Measurements from ENCODE around the gene DROSHA.
"Not testable (repeated sequence)": the region's sequence is repeated elsewhere in the genome, so short reads cannot be mapped to it uniquely, and the experiment has no call there.

Gene DROSHA

DNA sequence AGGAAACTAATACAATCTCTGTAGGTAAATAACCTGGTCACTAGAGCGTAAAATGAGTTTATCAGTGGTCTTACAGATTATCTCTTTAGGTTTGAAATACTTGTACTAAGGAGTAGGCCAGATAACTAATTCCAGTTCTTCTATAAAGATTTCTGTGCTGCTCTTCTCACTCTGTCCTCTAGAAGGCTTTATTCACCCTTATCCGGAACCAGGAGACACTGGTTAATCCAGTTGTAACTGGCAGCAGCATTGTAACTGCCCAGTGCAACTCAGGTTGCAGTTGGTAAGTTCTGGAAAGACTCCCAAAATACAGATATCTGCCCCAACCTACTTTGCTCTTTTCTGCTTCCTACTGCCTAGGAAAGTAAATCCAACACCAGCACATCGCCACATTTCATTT lies 20.0 kb upstream of the DROSHA start:
- Histone ChIP-seq H2AFZ (ENCODE audit: low read depth, low read length) (no peak overlapping the region), H3K79me2 (ENCODE audit: insufficient read depth, low read length) (no peaks in the 10 kb centered on the region), H4K20me1 (ENCODE audit: insufficient read depth, low read length) (no peaks in the 10 kb centered on the region), H3K9me3 (ENCODE audit: insufficient read depth, low read length, severe bottlenecking) (no peaks in the 10 kb centered on the region), H3K4me2 (ENCODE audit: insufficient read depth, low read length) (no peak overlapping the region), H3K9ac (ENCODE audit: low read depth, low read length) (no peak overlapping the region), H3K4me3 (ENCODE audit: low read depth in 1 of 2, low read length in 2 of 2) (no peak overlapping the region), H3K36me3 (ENCODE audit: insufficient read depth, low read length) (peaks cover 55% of the 10 kb centered on the region), H3K27me3 (ENCODE audit: insufficient read depth, low read length, poor library complexity) (no peaks in the 10 kb centered on the region), H3K27ac (ENCODE audit: low read length) (no peak overlapping the region), H3K4me1 (ENCODE audit: insufficient read depth, low read length) (no peaks in the 10 kb centered on the region)
- ATAC-seq (ENCODE audit: insufficient read depth, low read depth) (no peak), DNase-seq (no peak)
- TF ChIP-seq EZH2 (IDR thresholded peaks at IDR 0.05; ENCODE audit: borderline replicate concordance, low read depth, low read length, severe bottlenecking) (no peak), CTCF (IDR thresholded peaks at IDR 0.05; ENCODE audit: borderline replicate concordance, extremely low read depth, low read length, poor library complexity, severe bottlenecking) (no peak)

DNA sequence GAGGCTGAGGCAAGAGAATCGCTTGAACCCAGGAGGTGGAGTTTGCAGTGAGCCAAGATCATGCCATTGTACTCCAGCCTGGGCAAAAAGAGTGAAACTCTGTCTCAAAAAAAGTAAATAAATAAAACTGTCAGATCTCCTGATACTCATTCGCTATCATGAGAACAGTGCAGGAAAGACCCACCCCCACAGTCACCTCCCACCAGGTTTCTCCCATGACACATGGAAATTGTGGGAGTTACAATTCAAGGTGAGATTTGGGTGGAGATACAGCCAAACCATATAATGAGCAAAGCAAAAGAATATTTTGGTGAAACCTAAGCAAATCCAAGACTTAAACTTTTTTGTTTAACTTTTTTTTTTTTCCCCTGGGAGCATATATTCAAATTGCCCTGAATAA lies 17.2 kb upstream of the DROSHA start:
- H3K27me3 ChIP-seq (ENCODE audit: insufficient read depth, low read length, poor library complexity); H3K4me2 ChIP-seq (ENCODE audit: insufficient read depth, low read length); H3K9me3 ChIP-seq (ENCODE audit: insufficient read depth, low read length, severe bottlenecking); H3K79me2 ChIP-seq (ENCODE audit: insufficient read depth, low read length); H2AFZ ChIP-seq (ENCODE audit: low read depth, low read length); H3K4me1 ChIP-seq (ENCODE audit: insufficient read depth, low read length); H3K9ac ChIP-seq (ENCODE audit: low read depth, low read length); H4K20me1 ChIP-seq (ENCODE audit: insufficient read depth, low read length); H3K4me3 ChIP-seq (ENCODE audit: low read depth in 1 of 2, low read length in 2 of 2); DNase-seq; H3K27ac ChIP-seq (ENCODE audit: low read length); ATAC-seq (ENCODE audit: insufficient read depth, low read depth): not testable (repeated sequence)
- H3K36me3 ChIP-seq (ENCODE audit: insufficient read depth, low read length) = peaks cover 58% of the 10 kb centered on the region

DNA sequence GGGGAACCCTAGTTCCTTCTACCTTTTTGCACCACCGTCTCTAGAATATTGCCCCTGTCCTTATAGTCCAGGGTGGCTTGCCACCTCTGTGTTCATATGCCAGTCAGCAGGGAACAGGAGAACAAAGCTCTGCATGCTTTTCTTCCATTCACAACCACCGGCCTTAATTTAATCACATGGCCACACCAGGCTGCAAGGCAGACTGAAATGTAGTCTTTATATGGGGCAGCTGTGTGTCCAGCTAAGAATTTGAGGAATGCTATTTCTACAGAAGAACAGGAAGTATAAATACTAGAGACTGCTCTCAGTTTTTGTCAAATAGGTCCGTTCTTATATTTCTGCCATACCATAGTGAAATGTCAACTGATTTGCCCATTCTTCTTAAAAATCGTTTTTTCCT lies 6.0 kb upstream of the DROSHA start:
- no peak for ATAC-seq (ENCODE audit: insufficient read depth, low read depth)
- Histone ChIP-seq H4K20me1 (ENCODE audit: insufficient read depth, low read length) (0 out of 2 replicates have a peak, but pooled peaks cover 5% of the 10 kb centered on the region), H3K9ac (ENCODE audit: low read depth, low read length) (no peak overlapping the region), H3K79me2 (ENCODE audit: insufficient read depth, low read length) (peaks cover 36% of the 10 kb centered on the region), H3K27ac (ENCODE audit: low read length) (no peak overlapping the region), H3K9me3 (ENCODE audit: insufficient read depth, low read length, severe bottlenecking) (no peaks in the 10 kb centered on the region), H3K4me3 (ENCODE audit: low read depth in 1 of 2, low read length in 2 of 2) (no peak overlapping the region), H3K4me1 (ENCODE audit: insufficient read depth, low read length) (peaks cover 20% of the 10 kb centered on the region), H3K4me2 (ENCODE audit: insufficient read depth, low read length) (peak overlapping the region; percentile 20; the same call in 1 of the 2 replicates), H2AFZ (ENCODE audit: low read depth, low read length) (no peak overlapping the region), H3K36me3 (ENCODE audit: insufficient read depth, low read length) (peaks cover 84% of the 10 kb centered on the region), H3K27me3 (ENCODE audit: insufficient read depth, low read length, poor library complexity) (no peaks in the 10 kb centered on the region)
- DNase-seq = no peak
- TF ChIP-seq EZH2 (IDR thresholded peaks at IDR 0.05; ENCODE audit: borderline replicate concordance, low read depth, low read length, severe bottlenecking) (no peak), CTCF (IDR thresholded peaks at IDR 0.05; ENCODE audit: borderline replicate concordance, extremely low read depth, low read length, poor library complexity, severe bottlenecking) (no peak)

DNA sequence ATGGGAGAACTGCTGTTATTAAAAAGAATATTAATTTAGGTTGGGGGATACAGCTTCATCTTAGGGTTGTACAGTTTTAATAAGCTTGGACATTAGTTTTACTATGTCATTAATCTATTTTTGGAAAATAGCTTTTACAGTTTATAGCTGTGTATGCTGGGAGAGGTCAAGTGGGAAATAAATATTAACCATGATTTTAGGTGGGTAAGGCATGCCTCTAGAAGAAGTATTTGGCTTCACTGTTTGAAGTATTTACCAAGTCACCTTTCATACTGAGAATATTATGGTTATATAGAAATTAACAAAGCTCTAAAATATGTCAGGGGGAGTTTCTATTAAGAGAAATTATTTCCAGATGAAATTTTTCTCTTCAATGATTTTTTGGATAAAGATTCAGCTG lies 5.5 kb upstream of the DROSHA start:
- Histone ChIP-seq H3K4me1 (ENCODE audit: insufficient read depth, low read length) (peaks cover 20% of the 10 kb centered on the region), H3K36me3 (ENCODE audit: insufficient read depth, low read length) (peaks cover 79% of the 10 kb centered on the region), H3K4me2 (ENCODE audit: insufficient read depth, low read length) (no peak overlapping the region)

More for the DNA sequence above, 5.5 kb upstream of the DROSHA start:
- H3K27ac ChIP-seq (ENCODE audit: low read length) = no peak overlapping the region
- TF ChIP-seq EZH2 (IDR thresholded peaks at IDR 0.05; ENCODE audit: borderline replicate concordance, low read depth, low read length, severe bottlenecking) = no peak
- no peak for TF ChIP-seq CTCF (IDR thresholded peaks at IDR 0.05; ENCODE audit: borderline replicate concordance, extremely low read depth, low read length, poor library complexity, severe bottlenecking)
- H3K9ac ChIP-seq (ENCODE audit: low read depth, low read length) = no peak overlapping the region; the same call in 1 of the 2 replicates
- no peak for DNase-seq
- H4K20me1 ChIP-seq (ENCODE audit: insufficient read depth, low read length) = 0 out of 2 replicates have a peak, but pooled peaks cover 5% of the 10 kb centered on the region
- no peak overlapping the region for H2AFZ ChIP-seq (ENCODE audit: low read depth, low read length)
- H3K4me3 ChIP-seq (ENCODE audit: low read depth in 1 of 2, low read length in 2 of 2) = no peak overlapping the region
- no peaks in the 10 kb centered on the region for H3K27me3 ChIP-seq (ENCODE audit: insufficient read depth, low read length, poor library complexity)
- ATAC-seq (ENCODE audit: insufficient read depth, low read depth) = no peak
- no peaks in the 10 kb centered on the region for H3K9me3 ChIP-seq (ENCODE audit: insufficient read depth, low read length, severe bottlenecking)
- H3K79me2 ChIP-seq (ENCODE audit: insufficient read depth, low read length) = peaks cover 41% of the 10 kb centered on the region

Measured in DND-41 (cell line).